SJCRH30 (cell line): ENCODE data around the gene ATXN7L3. TPM values are rescaled to one million over a fixed set of nuclear protein-coding genes. Genes with fewer than 3 reads are reported as not detected.

ENCODE experiments used
- DNase-seq, 2 experiments: peaks; one replicate each; pipeline ENCODE4 v3.0.0-alpha.2; 2015 to 2020
- H3K27ac ChIP-seq: fragments of 250-450 bp; sonication (Bioruptor Pico); 2 replicates; pipeline ENCODE4 v1.5.1; 2020; ENCODE audit warnings: mild to moderate bottlenecking, moderate library complexity
- H3K27me3 ChIP-seq: fragments of 250-450 bp; sonication (Bioruptor Pico); 2 replicates; pipeline ENCODE4 v1.5.1; 2020; ENCODE audit warnings: mild to moderate bottlenecking, moderate library complexity
- H3K36me3 ChIP-seq: fragments of 250-450 bp; sonication (Bioruptor Pico); 2 replicates; pipeline ENCODE4 v1.5.1; 2020; ENCODE audit warnings: mild to moderate bottlenecking, moderate library complexity
- H3K4me1 ChIP-seq: fragments of 250-450 bp; sonication (Bioruptor Pico); 2 replicates; pipeline ENCODE4 v1.5.1; 2020; ENCODE audit warnings: mild to moderate bottlenecking, moderate library complexity
- H3K4me3 ChIP-seq: fragments of 250-450 bp; sonication (Bioruptor Pico); 2 replicates; pipeline ENCODE4 v1.5.1; 2020; ENCODE audit warnings: mild to moderate bottlenecking, moderate library complexity
- H3K9me3 ChIP-seq: fragments of 250-450 bp; sonication (Bioruptor Pico); replicated peaks from 2 replicates; pipeline ENCODE4 v1.5.1; 2020; ENCODE audit warnings: mild to moderate bottlenecking, moderate library complexity
- total RNA-seq: library from RNA; depleted of rRNA; stranded (reverse); fragments of >200 nt; shearing (Covaris generic); gene quantifications from 2 replicates; pipeline ENCODE4 v1.2.3, GENCODE V29; 2014

Gene ATXN7L3
- total RNA-seq, 1 experiment from 2014 or later, result 59.7 TPM

GRCh38 chr17:44198721-44199552 lies 747 bp downstream of the ATXN7L3 start:
- Histone ChIP-seq H3K9me3 (no peaks in the 10 kb centered on the region), H3K27me3 (no peaks in the 10 kb centered on the region), H3K4me3 (peak overlapping the region; percentile 99), H3K27ac (peak overlapping the region; percentile 67), H3K36me3 (peaks cover 18% of the 10 kb centered on the region), H3K4me1 (0 out of 2 replicates have a peak, but pooled peaks cover 3% of the 10 kb centered on the region)
- peak; percentile 62 to 63 for DNase-seq

- no peaks in the 10 kb centered on the region for H3K27me3 ChIP-seq
- DNase-seq, result peak; percentile 51 to 55
- peaks cover 21% of the 10 kb centered on the region for H3K36me3 ChIP-seq
- peak overlapping the region; percentile 99 for H3K4me3 ChIP-seq
- H3K9me3 ChIP-seq, result no peaks in the 10 kb centered on the region
- H3K4me1 ChIP-seq, result 0 out of 2 replicates have a peak, but pooled peaks cover 3% of the 10 kb centered on the region
- peak overlapping the region; percentile 67 for H3K27ac ChIP-seq
Measured at GRCh38 chr17:44197980-44198720, 1.5 kb downstream of the ATXN7L3 start.

- H3K4me1 ChIP-seq, result 0 out of 2 replicates have a peak, but pooled peaks cover 3% of the 10 kb centered on the region
- DNase-seq, result no peak
- no peaks in the 10 kb centered on the region for H3K27me3 ChIP-seq
- no peak overlapping the region for H3K27ac ChIP-seq
- no peaks in the 10 kb centered on the region for H3K9me3 ChIP-seq
- H3K36me3 ChIP-seq, result peaks cover 24% of the 10 kb centered on the region
- no peak overlapping the region for H3K4me3 ChIP-seq
Measured at GRCh38 chr17:44197107-44197506, 2.6 kb downstream of the ATXN7L3 start.

GRCh38 chr17:44193326-44194084 lies 6.2 kb downstream of the ATXN7L3 start:
- Histone ChIP-seq H3K27ac (no peak overlapping the region), H3K4me3 (no peak overlapping the region), H3K9me3 (no peaks in the 10 kb centered on the region), H3K36me3 (peaks cover 27% of the 10 kb centered on the region), H3K27me3 (no peaks in the 10 kb centered on the region), H3K4me1 (0 out of 2 replicates have a peak, but pooled peaks cover 3% of the 10 kb centered on the region)
- no peak for DNase-seq

- Histone ChIP-seq H3K36me3 (peaks cover 27% of the 10 kb centered on the region), H3K27ac (no peak overlapping the region), H3K27me3 (no peaks in the 10 kb centered on the region), H3K4me1 (no peaks in the 10 kb centered on the region), H3K4me3 (no peak overlapping the region), H3K9me3 (no peaks in the 10 kb centered on the region)
- no peak for DNase-seq
Measured at GRCh38 chr17:44192750-44193149, 6.9 kb downstream of the ATXN7L3 start.

- H3K27ac ChIP-seq, result no peak overlapping the region
- H3K4me1 ChIP-seq, result no peaks in the 10 kb centered on the region
Measured at GRCh38 chr17:44191941-44192496, 7.7 kb downstream of the ATXN7L3 start.

GRCh38 chr17:44191369-44191768 lies 8.3 kb downstream of the ATXN7L3 start:
- no peak for DNase-seq
- Histone ChIP-seq H3K4me3 (no peak overlapping the region), H3K4me1 (no peaks in the 10 kb centered on the region), H3K27me3 (no peaks in the 10 kb centered on the region), H3K9me3 (no peaks in the 10 kb centered on the region), H3K27ac (no peak overlapping the region), H3K36me3 (peaks cover 26% of the 10 kb centered on the region)

More at GRCh38 chr17:44191941-44192496, 7.7 kb downstream of the ATXN7L3 start:
- Histone ChIP-seq H3K27me3 (no peaks in the 10 kb centered on the region), H3K4me3 (no peak overlapping the region), H3K36me3 (peaks cover 27% of the 10 kb centered on the region), H3K9me3 (no peaks in the 10 kb centered on the region)
- no peak for DNase-seq

- no peaks in the 10 kb centered on the region for H3K4me1 ChIP-seq
- H3K36me3 ChIP-seq, result peaks cover 22% of the 10 kb centered on the region
- H3K9me3 ChIP-seq, result no peaks in the 10 kb centered on the region
- no peak overlapping the region for H3K27ac ChIP-seq
- H3K27me3 ChIP-seq, result no peaks in the 10 kb centered on the region
- H3K4me3 ChIP-seq, result no peak overlapping the region
- no peak for DNase-seq
Measured at GRCh38 chr17:44190481-44190880, 9.2 kb downstream of the ATXN7L3 start.

- DNase-seq, result no peak
- no peaks in the 10 kb centered on the region for H3K4me1 ChIP-seq
- H3K27ac ChIP-seq, result no peak overlapping the region
- H3K27me3 ChIP-seq, result no peaks in the 10 kb centered on the region
- peaks cover 11% of the 10 kb centered on the region for H3K36me3 ChIP-seq
- H3K4me3 ChIP-seq, result no peak overlapping the region
- no peaks in the 10 kb centered on the region for H3K9me3 ChIP-seq
Measured at GRCh38 chr17:44188576-44189403, 10.9 kb downstream of the ATXN7L3 start.

GRCh38 chr17:44187131-44187899 lies 12.4 kb downstream of the ATXN7L3 start:
- no peak for DNase-seq
- Histone ChIP-seq H3K9me3 (no peaks in the 10 kb centered on the region), H3K36me3 (peaks cover 20% of the 10 kb centered on the region), H3K4me3 (peak overlapping the region; percentile 77), H3K27me3 (no peaks in the 10 kb centered on the region), H3K4me1 (no peaks in the 10 kb centered on the region), H3K27ac (peak overlapping the region; percentile 77)

GRCh38 chr17:44186307-44187130 lies 13.2 kb downstream of the ATXN7L3 start, which contains the start of gene TMUB2:
Gene TMUB2 (plus strand): TSS chr17:44186972. CDS start chr17:44187709, 737 bp downstream.
- Histone ChIP-seq H3K36me3 (peaks cover 28% of the 10 kb centered on the region), H3K4me1 (no peaks in the 10 kb centered on the region), H3K4me3 (peak within 1 kb of the TSS; percentile 77), H3K27ac (peak within 1 kb of the TSS; percentile 77), H3K9me3 (no peaks in the 10 kb centered on the region), H3K27me3 (no peaks in the 10 kb centered on the region)
- DNase-seq, result peak; percentile 99

- Histone ChIP-seq H3K36me3 (peaks cover 26% of the 10 kb centered on the region), H3K4me3 (no peak overlapping the region), H3K27me3 (no peaks in the 10 kb centered on the region), H3K9me3 (no peaks in the 10 kb centered on the region), H3K27ac (no peak overlapping the region), H3K4me1 (no peaks in the 10 kb centered on the region)
- no peak for DNase-seq
Measured at GRCh38 chr17:44184212-44184810, 15.4 kb downstream of the ATXN7L3 start.
